ENCODE data around the gene COX8C.
A peak's percentile ranks its signal among the peaks of the same experiment; 100 is the strongest.
"Not testable (repeated sequence)": the region's sequence is repeated elsewhere in the genome, so short reads cannot be mapped to it uniquely, and the experiment has no call there.

The COX8C gene

DNA sequence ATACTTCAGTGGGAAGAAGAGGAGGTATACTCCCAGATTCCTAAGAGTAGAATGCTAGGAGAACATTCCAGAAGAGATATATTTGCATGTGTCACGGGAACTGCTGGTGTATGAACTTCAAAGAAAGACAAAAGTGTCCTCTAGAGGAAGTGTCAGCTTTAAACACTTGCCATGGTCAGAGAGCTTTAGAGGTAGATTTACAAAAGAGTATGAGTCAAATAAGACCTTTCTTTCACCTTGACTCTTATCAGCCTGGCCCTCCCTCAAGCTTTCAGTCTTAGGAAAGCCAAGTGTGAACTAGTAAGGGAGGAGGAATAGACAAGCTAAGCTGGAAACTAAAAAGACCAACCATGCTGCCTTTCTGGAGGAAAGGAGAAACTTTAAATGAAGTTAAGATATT is 34.7 kb downstream of the COX8C start:
- TF ChIP-seq, protein P1, sequence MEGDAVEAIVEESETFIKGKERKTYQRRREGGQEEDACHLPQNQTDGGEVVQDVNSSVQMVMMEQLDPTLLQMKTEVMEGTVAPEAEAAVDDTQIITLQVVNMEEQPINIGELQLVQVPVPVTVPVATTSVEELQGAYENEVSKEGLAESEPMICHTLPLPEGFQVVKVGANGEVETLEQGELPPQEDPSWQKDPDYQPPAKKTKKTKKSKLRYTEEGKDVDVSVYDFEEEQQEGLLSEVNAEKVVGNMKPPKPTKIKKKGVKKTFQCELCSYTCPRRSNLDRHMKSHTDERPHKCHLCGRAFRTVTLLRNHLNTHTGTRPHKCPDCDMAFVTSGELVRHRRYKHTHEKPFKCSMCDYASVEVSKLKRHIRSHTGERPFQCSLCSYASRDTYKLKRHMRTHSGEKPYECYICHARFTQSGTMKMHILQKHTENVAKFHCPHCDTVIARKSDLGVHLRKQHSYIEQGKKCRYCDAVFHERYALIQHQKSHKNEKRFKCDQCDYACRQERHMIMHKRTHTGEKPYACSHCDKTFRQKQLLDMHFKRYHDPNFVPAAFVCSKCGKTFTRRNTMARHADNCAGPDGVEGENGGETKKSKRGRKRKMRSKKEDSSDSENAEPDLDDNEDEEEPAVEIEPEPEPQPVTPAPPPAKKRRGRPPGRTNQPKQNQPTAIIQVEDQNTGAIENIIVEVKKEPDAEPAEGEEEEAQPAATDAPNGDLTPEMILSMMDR (IDR thresholded peaks at IDR 0.05; ENCODE audit: control extremely low read depth, extremely low read depth, low read depth, missing control alignments), result peak; percentile 9
- ChIA-PET CTCF (interaction anchor here (0.7 to 1.3 kb wide), 3 partner anchors 9 to 17 kb away, joined by 3 to 4 read pairs (median 3); no protein-coding TSS in a partner anchor), POLR2A (no interaction called here)
- peak; percentile 16 for DNase-seq (ENCODE audit: extremely low spot score)

DNA sequence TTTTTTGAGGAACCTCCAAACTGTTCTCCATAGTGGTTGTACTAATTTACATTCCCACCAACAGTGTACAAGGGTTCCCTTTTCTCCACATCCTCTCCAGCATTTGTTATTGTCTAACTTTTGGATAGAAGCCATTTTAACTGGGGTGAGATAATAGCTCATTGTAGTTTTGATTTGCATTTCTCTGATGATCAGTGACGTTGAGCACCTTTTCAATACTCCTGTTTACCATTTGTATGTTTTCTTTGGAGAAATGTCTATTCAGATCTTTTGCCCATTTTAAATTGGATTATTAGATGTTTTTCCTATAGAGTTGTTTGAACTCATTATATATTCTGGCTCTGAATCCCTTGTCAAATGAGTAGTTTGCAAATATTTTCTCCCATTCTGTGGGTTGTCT is 37.3 kb downstream of the COX8C start:
- CTCF ChIA-PET, result interaction anchor here (1.7 kb wide), 1 partner anchor 10 kb away, joined by 4 read pairs; no protein-coding TSS in a partner anchor
- POLR2A ChIA-PET; DNase-seq (ENCODE audit: extremely low spot score): not testable (repeated sequence)

DNA sequence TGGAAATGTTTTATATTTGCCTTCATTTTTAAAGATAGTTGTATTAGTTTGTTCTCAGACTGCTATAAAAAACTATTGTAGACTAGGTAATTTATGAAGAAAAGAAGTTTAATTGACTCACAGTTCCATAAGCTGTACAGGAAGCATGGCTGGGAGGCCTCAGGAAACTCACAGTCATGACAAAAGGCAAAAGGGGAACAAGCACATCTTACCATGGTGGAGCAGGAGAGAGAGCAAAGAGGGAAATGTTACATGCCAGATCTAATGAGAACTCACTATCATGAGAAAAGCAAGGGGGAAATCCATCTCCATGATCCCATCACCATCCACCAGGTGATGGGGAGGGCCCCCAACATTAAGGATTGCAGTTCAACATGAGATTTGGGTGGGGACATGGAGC is 48.2 kb downstream of the COX8C start:
- POLR2A ChIA-PET, result no interaction called here
- CTCF ChIA-PET, result no interaction called here
- DNase-seq (ENCODE audit: extremely low spot score), result no peak
- TF ChIP-seq, protein P1 (IDR thresholded peaks at IDR 0.05; ENCODE audit: control extremely low read depth, extremely low read depth, low read depth, missing control alignments), result no peak

DNA sequence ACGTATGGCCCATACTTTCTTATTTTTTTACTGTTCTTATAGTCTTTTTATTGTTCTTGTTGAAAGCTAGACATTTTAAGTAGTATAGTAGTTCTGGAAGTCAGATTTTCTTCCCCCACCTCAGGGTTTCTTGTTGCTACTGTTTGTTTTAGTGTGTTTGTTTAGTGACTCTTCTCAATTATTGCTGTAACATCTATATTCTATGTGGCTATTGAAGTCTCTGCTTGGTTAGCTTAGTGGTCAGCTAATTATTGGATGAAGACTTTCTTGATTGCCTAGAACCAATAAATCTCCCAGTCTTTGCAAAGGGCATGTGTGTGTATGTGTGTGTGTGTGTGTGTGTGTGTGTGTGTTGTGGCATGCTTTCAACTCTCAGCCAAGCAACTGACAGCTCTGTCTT is 49.5 kb downstream of the COX8C start:
- no peak for DNase-seq (ENCODE audit: extremely low spot score)
- POLR2A ChIA-PET, result no interaction called here
- CTCF ChIA-PET, result no interaction called here
- TF ChIP-seq, protein P1 (IDR thresholded peaks at IDR 0.05; ENCODE audit: control extremely low read depth, extremely low read depth, low read depth, missing control alignments), result no peak
